IMR-90 (cell line): ENCODE data around the gene CHTF8. TPM values are rescaled to one million over a fixed set of nuclear protein-coding genes. Genes with fewer than 3 reads are reported as not detected.

Source experiments
- ATAC-seq: fragments of 200-7000 bp; cut with Tn5 transposase; 2 replicates; pipeline ENCODE4 v1.9.1; 2020; ENCODE audit warnings: low read depth, mild to moderate bottlenecking, moderate library complexity
- BruUV-seq: library from RNA; stranded (reverse); fragments of 400-500 nt; replicated peaks from 2 replicates; lab custom pipeline; 2021; lab: Mats Ljungman, UMichigan
- CTCF ChIA-PET: fragments of 300-600 bp; formaldehyde crosslinking; extraction: SDS; loops from one replicate; lab custom pipeline; 2021; ENCODE audit warnings: antibody characterized with exemption; lab: Yijun Ruan, JAX
- POLR2A ChIA-PET: fragments of 300-600 bp; sonication (Branson Sonifier 250); formaldehyde crosslinking; loops from one replicate; lab custom pipeline; 2022; ENCODE audit warnings: antibody characterized with exemption; ENCODE audit not compliant: unreplicated experiment; lab: Charles Lee
- DNase-seq: peaks from one replicate; pipeline ENCODE4 v3.0.0; 2013
- H2AFZ ChIP-seq: replicated peaks from 2 replicates; pipeline ENCODE3; 2013; ENCODE audit warnings: low read length, mild to moderate bottlenecking; ENCODE audit not compliant: poor library complexity
- H2AK5ac ChIP-seq: 2 replicates; pipeline ENCODE4 v1.6.1; 2013; ENCODE audit warnings: low read depth, low read length, inconsistent platforms
- H2AK9ac ChIP-seq: replicated peaks from 2 replicates; pipeline ENCODE3; 2013; ENCODE audit warnings: mild to moderate bottlenecking, low read depth, low read length, moderate library complexity; ENCODE audit not compliant: poor library complexity
- H2BK120ac ChIP-seq: 2 replicates; pipeline ENCODE4 v1.6.1; 2013; ENCODE audit warnings: low read depth, low read length, inconsistent platforms
- H2BK15ac ChIP-seq: 3 replicates; pipeline ENCODE4 v1.6.1; 2013; ENCODE audit warnings: low read depth, low read length, inconsistent platforms
- H2BK20ac ChIP-seq: 2 replicates; pipeline ENCODE4 v1.6.1; 2013; ENCODE audit warnings: low read depth, mild to moderate bottlenecking, inconsistent platforms, low read length, moderate library complexity
- H2BK5ac ChIP-seq: 2 replicates; pipeline ENCODE4 v1.6.1; 2013; ENCODE audit warnings: mild to moderate bottlenecking, low read depth, low read length, inconsistent platforms; ENCODE audit not compliant: poor library complexity, severe bottlenecking
- H3K14ac ChIP-seq: replicated peaks from 2 replicates; pipeline ENCODE4 v1.6.1; 2013; ENCODE audit warnings: low read depth, low read length, inconsistent platforms
- H3K18ac ChIP-seq: 2 replicates; pipeline ENCODE4 v1.6.1; 2013; ENCODE audit warnings: low read depth, low read length, control low read depth
- H3K23ac ChIP-seq: 2 replicates; pipeline ENCODE4 v1.6.1; 2013; ENCODE audit warnings: low read depth, low read length, inconsistent platforms
- H3K27ac ChIP-seq: 2 replicates; pipeline ENCODE4 v1.5.1; 2013; ENCODE audit warnings: mild to moderate bottlenecking, control low read depth, low read length; ENCODE audit not compliant: insufficient read depth
- H3K27me3 ChIP-seq: 2 replicates; pipeline ENCODE4 v1.6.1; 2013; ENCODE audit warnings: low read length; ENCODE audit not compliant: control insufficient read depth, insufficient read depth
- H3K36me3 ChIP-seq: 2 replicates; pipeline ENCODE4 v1.6.1; 2013; ENCODE audit warnings: low read length, mixed read lengths; ENCODE audit not compliant: control insufficient read depth, insufficient read depth
- H3K4ac ChIP-seq: 2 replicates; pipeline ENCODE4 v1.6.1; 2013; ENCODE audit warnings: low read depth, low read length, inconsistent platforms
- H3K4me1 ChIP-seq: 2 replicates; pipeline ENCODE4 v1.6.1; 2013; ENCODE audit warnings: low read length, mixed read lengths; ENCODE audit not compliant: control insufficient read depth, insufficient read depth
- H3K4me2 ChIP-seq: 2 replicates; pipeline ENCODE4 v1.6.1; 2013; ENCODE audit warnings: low read depth, mild to moderate bottlenecking, control low read depth, low read length, moderate library complexity
- H3K4me3 ChIP-seq: 2 replicates; pipeline ENCODE4 v1.5.1; 2013; ENCODE audit warnings: low read depth, mild to moderate bottlenecking, control low read depth, low read length, moderate library complexity; ENCODE audit not compliant: insufficient read depth
- H3K56ac ChIP-seq: 2 replicates; pipeline ENCODE4 v1.6.1; 2013; ENCODE audit warnings: low read length, inconsistent platforms; ENCODE audit not compliant: insufficient read depth; ENCODE audit errors: extremely low read depth
- H3K79me1 ChIP-seq, 2 experiments: 2 replicates each; pipeline ENCODE4 v1.6.1; 2013; ENCODE audit warnings: low read length in 2 of 2, inconsistent platforms in 1 of 2, low read depth in 1 of 2
- H3K9ac ChIP-seq: 2 replicates; pipeline ENCODE4 v1.6.1; 2013; ENCODE audit warnings: low read depth, low read length, control low read depth
- H3K9me1 ChIP-seq: 2 replicates; pipeline ENCODE4 v1.6.1; 2013; ENCODE audit warnings: low read length, inconsistent platforms; ENCODE audit not compliant: insufficient read depth
- H3K9me3 ChIP-seq: 2 replicates; pipeline ENCODE4 v1.6.1; 2013; ENCODE audit warnings: low read length; ENCODE audit not compliant: control insufficient read depth, insufficient read depth
- H4K20me1 ChIP-seq: 2 replicates; pipeline ENCODE4 v1.6.1; 2013; ENCODE audit warnings: low read length, inconsistent platforms; ENCODE audit not compliant: insufficient read depth
- H4K5ac ChIP-seq: 2 replicates; pipeline ENCODE4 v1.6.1; 2013; ENCODE audit warnings: mild to moderate bottlenecking, low read depth, low read length, control low read depth
- H4K8ac ChIP-seq, 2 experiments: 2 replicates each; pipeline ENCODE4 v1.6.1; 2013; ENCODE audit warnings: low read depth in 2 of 2, low read length in 2 of 2, control low read depth in 1 of 2, inconsistent platforms in 1 of 2
- H4K91ac ChIP-seq: 2 replicates; pipeline ENCODE4 v1.6.1; 2013; ENCODE audit warnings: low read depth, low read length, inconsistent platforms; ENCODE audit not compliant: insufficient read depth
- RCOR1 ChIP-seq: IDR thresholded peaks from 2 replicates; pipeline ENCODE4 v1.6.1; 2012; ENCODE audit warnings: mild to moderate bottlenecking, low read length, improper control_type of control experiment; ENCODE audit not compliant: insufficient replicate concordance
- WGBS, 2 experiments: methylation state at CpG; one replicate each; pipeline versions ENCODE4 v1.1.5 to v1.1.7; 2013; ENCODE audit warnings: missing lambda C conversion rate in 2 of 2; ENCODE audit not compliant: insufficient read length in 1 of 2; ENCODE audit errors: extremely low coverage in 2 of 2; 5-methylcytosine and 5-hydroxymethylcytosine counted together
- dilution Hi-C: fragments of 300-500 bp; cut with HindIII; formaldehyde crosslinking; loops from one replicate; pipeline ENCODE4 v1.14.3; 2018; ENCODE audit warnings: low sequenced_read_pairs; ENCODE audit not compliant: unreplicated experiment
- in situ Hi-C: fragments of 300-500 bp; cut with MboI; formaldehyde crosslinking; loops from 3 replicates; pipeline ENCODE4 v1.14.3; 2019; ENCODE audit warnings: low sequenced_read_pairs, inconsistent platforms, mixed read lengths
- intact Hi-C: fragments of 100-400 bp; cut with micrococcal nuclease; formaldehyde crosslinking; loops from 2 replicates; pipeline ENCODE4 v1.10.0; 2022
- polyA plus RNA-seq, 3 experiments: library from polyadenylated mRNA; depleted of rRNA; stranded (reverse); fragments of >200 nt; gene quantifications; 2 replicates each; pipeline ENCODE4 v1.2.3, GENCODE V29; 2012; ENCODE audit warnings: low replicate concordance in 1 of 3
- total RNA-seq: library from RNA; depleted of rRNA; stranded (reverse); fragments of >200 nt; gene quantifications from 2 replicates; pipeline ENCODE4 v1.2.3, GENCODE V29; 2012
- TF ChIP-seq, protein P1 (sequence below): fragments of 150-350 bp; IDR thresholded peaks from 2 replicates; pipeline ENCODE4 v1.6.1; 2017; ENCODE audit warnings: mild to moderate bottlenecking, antibody characterized with exemption, low read length, low read depth

The CHTF8 gene
- total and polyA plus RNA-seq, 2 of the 4 experiments (the other 2 are of a cell fraction): 47.1 to 122 TPM

DNA sequence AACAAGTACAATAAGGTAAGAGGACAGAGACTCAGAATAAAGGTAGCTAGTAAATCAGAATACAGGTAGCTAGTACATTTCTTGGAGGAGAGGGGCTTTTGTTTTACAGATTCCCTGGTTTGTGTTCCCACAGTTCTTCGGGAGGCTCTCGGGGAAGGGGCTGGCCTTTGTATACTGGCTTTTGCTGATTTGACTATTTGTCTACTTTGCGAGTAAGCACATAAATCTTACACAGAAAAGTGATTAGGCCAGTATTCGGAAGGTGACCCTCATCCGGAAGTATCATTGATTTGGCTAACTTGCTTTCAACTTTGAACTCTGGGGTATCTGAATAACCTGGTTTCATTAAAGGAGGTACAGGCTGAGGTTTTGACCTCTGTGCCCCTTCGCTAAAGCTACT, 33.2 kb upstream of the CHTF8 start (continued):
- no peak for TF ChIP-seq RCOR1

DNA sequence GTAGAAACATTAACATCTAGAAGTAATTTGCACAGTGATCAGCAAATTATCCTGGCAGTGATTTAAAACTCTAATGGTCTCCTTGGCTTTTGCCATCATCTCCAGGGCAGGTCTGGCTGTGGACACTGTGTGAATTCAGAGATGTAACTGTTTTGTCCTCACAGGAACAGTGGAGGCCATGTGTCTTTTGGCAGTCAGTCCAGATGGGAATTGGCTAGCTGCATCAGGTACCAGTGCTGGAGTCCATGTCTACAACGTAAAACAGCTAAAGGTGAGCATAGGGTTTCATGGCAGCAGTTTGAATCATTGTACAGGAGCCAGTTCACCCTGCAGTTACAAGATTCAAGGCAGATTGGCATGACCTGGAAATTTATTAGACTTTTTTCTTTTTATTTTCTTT, 27.8 kb upstream of the CHTF8 start:
- POLR2A ChIA-PET: no interaction called here
- intact Hi-C loops (no loop called here), dilution Hi-C loops (no loop called here), in situ Hi-C loops (no loop called here)
- Histone ChIP-seq H3K14ac (no peak overlapping the region), H3K9me1 (no peaks in the 10 kb centered on the region), H3K9me3 (no peaks in the 10 kb centered on the region), H3K18ac (no peak overlapping the region), H3K4me3 (no peak overlapping the region), H2AK9ac (no peak overlapping the region), H2AFZ (no peak overlapping the region), H3K27ac (no peak overlapping the region), H3K4me1 (no peaks in the 10 kb centered on the region), H2BK15ac (no peak overlapping the region), H4K91ac (no peak overlapping the region), H3K4ac (no peak overlapping the region), H3K27me3 (no peaks in the 10 kb centered on the region), H2AK5ac (no peak overlapping the region), H2BK5ac (no peak overlapping the region), H4K20me1 (no peaks in the 10 kb centered on the region), H4K5ac (no peak overlapping the region), H3K79me1 (peaks cover 3 to 22% of the 10 kb centered on the region in 2 experiments; a peak in 3 of 4 replicates), H3K36me3 (peaks cover 39% of the 10 kb centered on the region), H2BK20ac (no peak overlapping the region), H3K4me2 (no peak overlapping the region), H4K8ac (no peak overlapping the region), H3K9ac (no peak overlapping the region), H2BK120ac (no peak overlapping the region), H3K23ac (no peak overlapping the region), H3K56ac (no peak overlapping the region)
- WGBS, 2 experiments: 100% methylated on average over 1 of the region's 1 CpG; no CpG with 5 or more reads in 1 of the 2 experiments
- CTCF ChIA-PET: no interaction called here
- no peak for DNase-seq
- BruUV-seq: no TSS peak
- no peak for ATAC-seq
- TF ChIP-seq, protein P1, sequence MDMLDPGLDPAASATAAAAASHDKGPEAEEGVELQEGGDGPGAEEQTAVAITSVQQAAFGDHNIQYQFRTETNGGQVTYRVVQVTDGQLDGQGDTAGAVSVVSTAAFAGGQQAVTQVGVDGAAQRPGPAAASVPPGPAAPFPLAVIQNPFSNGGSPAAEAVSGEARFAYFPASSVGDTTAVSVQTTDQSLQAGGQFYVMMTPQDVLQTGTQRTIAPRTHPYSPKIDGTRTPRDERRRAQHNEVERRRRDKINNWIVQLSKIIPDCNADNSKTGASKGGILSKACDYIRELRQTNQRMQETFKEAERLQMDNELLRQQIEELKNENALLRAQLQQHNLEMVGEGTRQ: no peak
